Activated CD4-positive, alpha-beta T cell treated with anti-CD3 and anti-CD28 coated beads for 36 hours (primary cell): Measurements from ENCODE around the gene SMG6. TPM values are rescaled to one million over a fixed set of nuclear protein-coding genes. Genes with fewer than 3 reads are reported as not detected.

Experiments used
- ATAC-seq: fragments of 200-7000 bp; cut with Tn5 transposase; one replicate; pipeline ENCODE4 v1.10.0; 2021; ENCODE audit warnings: mild to moderate bottlenecking, moderate library complexity
- CTCF ChIA-PET: fragments of 350-600 bp; sonication (Branson Sonifier 250); formaldehyde crosslinking; loops from one replicate; lab custom pipeline; 2021; ENCODE audit warnings: antibody characterized with exemption; lab: Charles Lee
- POLR2A ChIA-PET: fragments of 350-600 bp; sonication (Branson Sonifier 250); formaldehyde crosslinking; loops from one replicate; lab custom pipeline; 2021; ENCODE audit warnings: antibody characterized with exemption, inconsistent platforms; lab: Charles Lee
- DNase-seq: peaks from one replicate; pipeline ENCODE4 v3.0.0-alpha.2; 2020
- H3K27ac Mint-ChIP-seq: one replicate; pipeline ENCODE4 v1.8.0; 2021; ENCODE audit warnings: mixed read lengths
- H3K27me3 Mint-ChIP-seq: one replicate; pipeline ENCODE4 v1.8.0; 2021; ENCODE audit warnings: mixed read lengths
- H3K36me3 Mint-ChIP-seq: one replicate; pipeline ENCODE4 v1.8.0; 2021; ENCODE audit warnings: low read depth, mixed read lengths
- H3K4me1 Mint-ChIP-seq: one replicate; pipeline ENCODE4 v1.8.0; 2021; ENCODE audit warnings: mixed read lengths
- H3K4me3 Mint-ChIP-seq: one replicate; pipeline ENCODE4 v1.8.0; 2021; ENCODE audit warnings: mild to moderate bottlenecking, moderate library complexity, mixed read lengths
- H3K9me3 Mint-ChIP-seq: one replicate; pipeline ENCODE4 v1.8.0; 2021; ENCODE audit warnings: low read depth, mixed read lengths
- intact Hi-C, 2 experiments: fragments of 100-400 bp; cut with DNase I in 1 of 2; cut with micrococcal nuclease in 1 of 2; formaldehyde crosslinking; loops; one replicate each; pipeline versions ENCODE4 v1.14.2 to v1.15.1; 2022 to 2024; cut with DNase I, micrococcal nuclease
- total RNA-seq, 2 experiments: library from RNA; stranded (reverse); gene quantifications; one replicate each; pipeline ENCODE4 v1.2.3, GENCODE V29; 2021

The SMG6 gene
- total RNA-seq, 2 experiments from 2014 or later, result 28.5 to 31.4 TPM

- Mint-ChIP-seq H3K4me3 (no peak overlapping the region), H3K27ac (no peak overlapping the region), H3K36me3 (peaks cover 14% of the 10 kb centered on the region), H3K27me3 (no peaks in the 10 kb centered on the region), H3K9me3 (no peaks in the 10 kb centered on the region), H3K4me1 (no peaks in the 10 kb centered on the region)
- intact Hi-C loops, result no loop called here
- ChIA-PET CTCF (interaction anchor here (0.7 to 1.8 kb wide), 3 partner anchors 12 to 73 kb away, joined by 3 to 5 read pairs (median 3); no protein-coding TSS in a partner anchor), POLR2A (no interaction called here)
- ATAC-seq (no peak), DNase-seq (no peak)
Measured at GRCh38 chr17:2181206-2181896, 122.2 kb downstream of the SMG6 start.

GRCh38 chr17:2180768-2181167 lies 122.8 kb downstream of the SMG6 start:
- Mint-ChIP-seq H3K4me1 (no peaks in the 10 kb centered on the region), H3K4me3 (no peak overlapping the region), H3K36me3 (peaks cover 10% of the 10 kb centered on the region), H3K27me3 (no peaks in the 10 kb centered on the region), H3K9me3 (no peaks in the 10 kb centered on the region), H3K27ac (no peak overlapping the region)
- intact Hi-C loops, result no loop called here
- ATAC-seq (no peak), DNase-seq (no peak)
- POLR2A ChIA-PET, result no interaction called here
- CTCF ChIA-PET, result interaction anchor here (0.7 kb wide), 1 partner anchor 12 kb away, joined by 3 read pairs; no protein-coding TSS in a partner anchor

GRCh38 chr17:2179615-2180295 lies 123.8 kb downstream of the SMG6 start:
- DNase-seq (no peak), ATAC-seq (no peak)
- H3K36me3 Mint-ChIP-seq, result peaks cover 6% of the 10 kb centered on the region
- H3K27ac Mint-ChIP-seq, result no peak overlapping the region
- ChIA-PET POLR2A (interaction anchor here (0.6 kb wide), 1 partner anchor 125 kb away, joined by 8 read pairs; no protein-coding TSS in a partner anchor), CTCF (interaction anchor here (2.7 kb wide), 1 partner anchor 65 kb away, joined by 15 read pairs; no protein-coding TSS in a partner anchor)
- no peak overlapping the region for H3K4me3 Mint-ChIP-seq
- no peaks in the 10 kb centered on the region for H3K4me1 Mint-ChIP-seq
- intact Hi-C loops, result loop anchor here in 1 of 2 experiments (5.0 kb wide), 1 partner anchor 122 kb away; the partner anchor contains the start of gene HIC1
- no peaks in the 10 kb centered on the region for H3K27me3 Mint-ChIP-seq
- H3K9me3 Mint-ChIP-seq, result no peaks in the 10 kb centered on the region

GRCh38 chr17:2178798-2179501 lies 124.6 kb downstream of the SMG6 start:
- intact Hi-C loops, result loop anchor here in 1 of 2 experiments (5.0 kb wide), 1 partner anchor 122 kb away; the partner anchor contains the start of gene HIC1
- Mint-ChIP-seq H3K4me3 (no peak overlapping the region), H3K27me3 (no peaks in the 10 kb centered on the region), H3K9me3 (no peaks in the 10 kb centered on the region), H3K36me3 (peaks cover 6% of the 10 kb centered on the region), H3K27ac (no peak overlapping the region), H3K4me1 (no peaks in the 10 kb centered on the region)
- ChIA-PET CTCF (interaction anchor here (0.6 to 2.7 kb wide), 2 partner anchors 32 to 66 kb away, joined by 3 to 15 read pairs; no protein-coding TSS in a partner anchor), POLR2A (interaction anchor here (0.6 kb wide), 1 partner anchor 124 kb away, joined by 8 read pairs; no protein-coding TSS in a partner anchor)
- ATAC-seq (no peak), DNase-seq (no peak)

GRCh38 chr17:2177235-2177811 lies 126.3 kb downstream of the SMG6 start:
- no peak overlapping the region for H3K27ac Mint-ChIP-seq
- POLR2A ChIA-PET, result no interaction called here
- no peak for ATAC-seq
- H3K4me1 Mint-ChIP-seq, result no peaks in the 10 kb centered on the region
- intact Hi-C loops, result loop anchor here in 1 of 2 experiments (5.0 kb wide), 1 partner anchor 120 kb away; the partner anchor contains the start of gene HIC1
- no peaks in the 10 kb centered on the region for H3K9me3 Mint-ChIP-seq
- peaks cover 2% of the 10 kb centered on the region for H3K36me3 Mint-ChIP-seq
- H3K27me3 Mint-ChIP-seq, result no peaks in the 10 kb centered on the region
- no peak for DNase-seq
- no peak overlapping the region for H3K4me3 Mint-ChIP-seq
- CTCF ChIA-PET, result interaction anchor here (1.2 to 2.7 kb wide), 2 partner anchors 14 to 67 kb away, joined by 3 to 15 read pairs; no protein-coding TSS in a partner anchor

- no peaks in the 10 kb centered on the region for H3K9me3 Mint-ChIP-seq
- POLR2A ChIA-PET, result no interaction called here
- H3K27me3 Mint-ChIP-seq, result no peaks in the 10 kb centered on the region
- no peak for ATAC-seq
- DNase-seq, result no peak
- no peaks in the 10 kb centered on the region for H3K4me1 Mint-ChIP-seq
- peaks cover 3% of the 10 kb centered on the region for H3K36me3 Mint-ChIP-seq
- CTCF ChIA-PET, result interaction anchor here (1.2 to 1.4 kb wide), 2 partner anchors 13 to 68 kb away, joined by 3 to 5 read pairs; no protein-coding TSS in a partner anchor
- intact Hi-C loops, result loop anchor here in 1 of 2 experiments (5.0 kb wide), 1 partner anchor 119 kb away; the partner anchor contains the start of gene HIC1
- H3K27ac Mint-ChIP-seq, result no peak overlapping the region
- H3K4me3 Mint-ChIP-seq, result no peak overlapping the region
Measured at GRCh38 chr17:2176499-2177169, 127.0 kb downstream of the SMG6 start.

GRCh38 chr17:2175294-2175628 lies 128.3 kb downstream of the SMG6 start:
- Mint-ChIP-seq H3K27ac (no peak overlapping the region), H3K4me1 (no peaks in the 10 kb centered on the region), H3K27me3 (no peaks in the 10 kb centered on the region), H3K36me3 (peaks cover 5% of the 10 kb centered on the region), H3K9me3 (no peaks in the 10 kb centered on the region), H3K4me3 (no peak overlapping the region)
- DNase-seq (no peak), ATAC-seq (no peak)
- intact Hi-C loops, result loop anchor here in 1 of 2 experiments (5.0 kb wide), 1 partner anchor 118 kb away; the partner anchor contains the start of gene HIC1
- CTCF ChIA-PET, result interaction anchor here (1.4 kb wide), 1 partner anchor 69 kb away, joined by 5 read pairs; no protein-coding TSS in a partner anchor
- POLR2A ChIA-PET, result no interaction called here

- no peaks in the 10 kb centered on the region for H3K4me1 Mint-ChIP-seq
- no peak overlapping the region for H3K4me3 Mint-ChIP-seq
- H3K36me3 Mint-ChIP-seq, result peaks cover 8% of the 10 kb centered on the region
- no peaks in the 10 kb centered on the region for H3K9me3 Mint-ChIP-seq
- H3K27ac Mint-ChIP-seq, result no peak overlapping the region
- DNase-seq, result no peak
- ChIA-PET POLR2A (no interaction called here), CTCF (no interaction called here)
- intact Hi-C loops, result loop anchor here in 1 of 2 experiments (5.0 kb wide), 1 partner anchor 117 kb away; the partner anchor contains the start of gene HIC1
- no peak for ATAC-seq
- H3K27me3 Mint-ChIP-seq, result no peaks in the 10 kb centered on the region
Measured at GRCh38 chr17:2174468-2175293, 128.9 kb downstream of the SMG6 start.

- no peak for ATAC-seq
- intact Hi-C loops, result no loop called here
- no peaks in the 10 kb centered on the region for H3K27me3 Mint-ChIP-seq
- H3K27ac Mint-ChIP-seq, result no peak overlapping the region
- H3K9me3 Mint-ChIP-seq, result no peaks in the 10 kb centered on the region
- no peaks in the 10 kb centered on the region for H3K4me1 Mint-ChIP-seq
- no peak for DNase-seq
- ChIA-PET CTCF (no interaction called here), POLR2A (no interaction called here)
- peaks cover 14% of the 10 kb centered on the region for H3K36me3 Mint-ChIP-seq
- H3K4me3 Mint-ChIP-seq, result no peak overlapping the region
Measured at GRCh38 chr17:2174014-2174413, 129.6 kb downstream of the SMG6 start.

GRCh38 chr17:2172999-2173398 lies 130.6 kb downstream of the SMG6 start:
- Mint-ChIP-seq H3K27me3 (no peaks in the 10 kb centered on the region), H3K4me3 (no peak overlapping the region), H3K4me1 (no peaks in the 10 kb centered on the region), H3K9me3 (no peaks in the 10 kb centered on the region), H3K36me3 (peaks cover 14% of the 10 kb centered on the region), H3K27ac (no peak overlapping the region)
- POLR2A ChIA-PET, result no interaction called here
- ATAC-seq (no peak), DNase-seq (no peak)
- CTCF ChIA-PET, result interaction anchor here (1.1 to 1.2 kb wide), 2 partner anchors 72 to 135 kb away, joined by 4 to 5 read pairs; no protein-coding TSS in a partner anchor
- intact Hi-C loops, result no loop called here
